ENCODE results near the gene GMPPA. TPM values are rescaled to one million over a fixed set of nuclear protein-coding genes. Genes with fewer than 3 reads are reported as not detected.

GMPPA gene
- total RNA-seq, 1 donor from 2014 or later, result 25.3 TPM

DNA sequence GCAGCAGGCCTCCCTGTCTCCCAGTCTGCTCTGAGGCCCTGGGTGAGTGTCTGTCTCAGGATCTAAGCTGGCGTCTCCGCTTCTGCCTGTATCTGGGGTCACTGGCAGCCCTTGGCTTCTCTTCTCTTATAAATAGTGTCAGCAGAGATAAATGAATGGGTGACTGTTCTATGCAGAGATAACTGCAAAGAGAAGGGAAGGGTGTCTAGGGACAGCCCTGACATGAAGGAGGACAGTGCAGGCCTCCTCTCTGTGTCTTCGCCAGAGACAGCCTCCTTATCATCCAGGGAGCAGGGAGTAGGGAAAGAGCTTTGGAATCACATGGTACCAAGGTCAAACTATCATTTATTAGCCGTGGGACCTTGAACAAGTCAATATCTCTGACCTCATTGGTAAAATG, 28.3 kb upstream of the GMPPA start:
- Histone ChIP-seq H3K4me1 (no peaks in the 10 kb centered on the region), H3K9me3 (no peaks in the 10 kb centered on the region), H3K4me3 (no peak overlapping the region), H3K36me3 (no peaks in the 10 kb centered on the region), H3K27me3 (peaks cover 6% of the 10 kb centered on the region), H3K27ac (no peak overlapping the region)
- ATAC-seq (no peak), DNase-seq (no peak)
- TF ChIP-seq, protein P1, sequence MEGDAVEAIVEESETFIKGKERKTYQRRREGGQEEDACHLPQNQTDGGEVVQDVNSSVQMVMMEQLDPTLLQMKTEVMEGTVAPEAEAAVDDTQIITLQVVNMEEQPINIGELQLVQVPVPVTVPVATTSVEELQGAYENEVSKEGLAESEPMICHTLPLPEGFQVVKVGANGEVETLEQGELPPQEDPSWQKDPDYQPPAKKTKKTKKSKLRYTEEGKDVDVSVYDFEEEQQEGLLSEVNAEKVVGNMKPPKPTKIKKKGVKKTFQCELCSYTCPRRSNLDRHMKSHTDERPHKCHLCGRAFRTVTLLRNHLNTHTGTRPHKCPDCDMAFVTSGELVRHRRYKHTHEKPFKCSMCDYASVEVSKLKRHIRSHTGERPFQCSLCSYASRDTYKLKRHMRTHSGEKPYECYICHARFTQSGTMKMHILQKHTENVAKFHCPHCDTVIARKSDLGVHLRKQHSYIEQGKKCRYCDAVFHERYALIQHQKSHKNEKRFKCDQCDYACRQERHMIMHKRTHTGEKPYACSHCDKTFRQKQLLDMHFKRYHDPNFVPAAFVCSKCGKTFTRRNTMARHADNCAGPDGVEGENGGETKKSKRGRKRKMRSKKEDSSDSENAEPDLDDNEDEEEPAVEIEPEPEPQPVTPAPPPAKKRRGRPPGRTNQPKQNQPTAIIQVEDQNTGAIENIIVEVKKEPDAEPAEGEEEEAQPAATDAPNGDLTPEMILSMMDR (IDR thresholded peaks at IDR 0.05), result no peak
- intact Hi-C loops (cut with DNase I), result no loop called here

DNA sequence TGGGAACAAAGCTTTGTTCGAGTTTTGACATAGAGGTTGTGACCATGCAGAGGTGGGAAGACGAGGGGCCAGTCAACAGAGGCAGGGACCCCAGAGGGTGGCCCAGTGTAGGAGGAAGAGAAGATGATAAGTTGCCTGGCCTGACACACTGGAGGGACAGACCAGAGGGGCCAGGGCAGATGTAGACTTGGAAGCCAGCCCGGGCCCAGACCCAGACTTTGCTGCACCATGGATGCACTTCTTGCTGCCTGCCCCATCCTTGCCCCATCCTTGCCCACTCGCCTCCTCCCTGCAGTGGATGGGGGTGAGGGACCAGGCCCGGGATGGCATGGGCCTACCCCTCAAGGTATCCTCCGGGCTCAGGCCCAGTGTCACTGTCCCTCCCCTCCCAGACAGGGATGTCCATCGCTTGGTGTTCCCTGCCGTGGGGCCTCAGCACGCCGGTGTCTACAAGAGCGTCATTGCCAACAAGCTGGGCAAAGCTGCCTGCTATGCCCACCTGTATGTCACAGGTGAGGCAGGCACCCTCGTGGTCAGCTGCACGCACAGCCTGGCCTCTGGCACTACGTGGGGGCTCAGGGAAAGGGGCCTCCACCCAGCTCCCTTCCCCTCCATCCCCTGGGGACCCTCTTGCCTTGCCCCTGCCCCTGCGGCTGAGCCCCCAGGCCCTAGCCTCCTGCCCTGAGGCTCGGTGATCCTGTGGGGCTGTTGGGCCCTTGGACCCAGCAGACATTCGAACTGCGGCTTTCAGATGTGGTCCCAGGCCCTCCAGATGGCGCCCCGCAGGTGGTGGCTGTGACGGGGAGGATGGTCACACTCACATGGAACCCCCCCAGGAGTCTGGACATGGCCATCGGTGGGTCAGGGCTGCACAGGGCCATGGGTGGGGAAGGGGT, 27.0 kb upstream of the GMPPA start:
- Histone ChIP-seq H3K9me3 (no peaks in the 10 kb centered on the region), H3K36me3 (no peaks in the 10 kb centered on the region), H3K4me1 (no peaks in the 10 kb centered on the region), H3K27me3 (peaks cover 6% of the 10 kb centered on the region), H3K27ac (no peak overlapping the region), H3K4me3 (no peak overlapping the region)
- DNase-seq (no peak), ATAC-seq (no peak)
- intact Hi-C loops (cut with DNase I), result no loop called here
- TF ChIP-seq, protein P1 (IDR thresholded peaks at IDR 0.05), result no peak

DNA sequence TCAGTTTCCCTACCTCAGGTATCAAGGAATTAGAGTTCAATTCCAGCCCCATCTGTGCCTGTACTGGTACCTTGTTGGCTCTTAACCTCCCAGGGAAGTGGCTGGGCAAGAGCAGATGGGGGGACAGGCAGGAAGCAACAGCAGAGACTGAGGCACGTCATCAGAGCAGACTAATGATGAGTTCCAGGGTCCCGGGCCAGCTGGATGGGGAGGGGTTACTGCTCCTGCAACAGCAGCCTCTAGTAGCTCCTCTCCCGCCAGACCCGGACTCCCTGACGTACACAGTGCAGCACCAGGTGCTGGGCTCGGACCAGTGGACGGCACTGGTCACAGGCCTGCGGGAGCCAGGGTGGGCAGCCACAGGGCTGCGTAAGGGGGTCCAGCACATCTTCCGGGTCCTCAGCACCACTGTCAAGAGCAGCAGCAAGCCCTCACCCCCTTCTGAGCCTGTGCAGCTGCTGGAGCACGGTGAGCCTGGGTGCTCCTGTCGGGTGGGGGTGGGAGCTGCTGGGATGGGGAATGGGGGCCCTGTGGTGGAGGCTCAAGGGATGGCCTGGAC, 26.0 kb upstream of the GMPPA start:
- TF ChIP-seq, protein P1 (IDR thresholded peaks at IDR 0.05), result no peak
- no peak for ATAC-seq
- no peaks in the 10 kb centered on the region for H3K36me3 ChIP-seq
- H3K27me3 ChIP-seq, result peaks cover 6% of the 10 kb centered on the region
- H3K27ac ChIP-seq, result no peak overlapping the region
- H3K9me3 ChIP-seq, result no peaks in the 10 kb centered on the region
- H3K4me3 ChIP-seq, result no peak overlapping the region
- intact Hi-C loops (cut with DNase I), result no loop called here
- DNase-seq, result no peak
- no peaks in the 10 kb centered on the region for H3K4me1 ChIP-seq

DNA sequence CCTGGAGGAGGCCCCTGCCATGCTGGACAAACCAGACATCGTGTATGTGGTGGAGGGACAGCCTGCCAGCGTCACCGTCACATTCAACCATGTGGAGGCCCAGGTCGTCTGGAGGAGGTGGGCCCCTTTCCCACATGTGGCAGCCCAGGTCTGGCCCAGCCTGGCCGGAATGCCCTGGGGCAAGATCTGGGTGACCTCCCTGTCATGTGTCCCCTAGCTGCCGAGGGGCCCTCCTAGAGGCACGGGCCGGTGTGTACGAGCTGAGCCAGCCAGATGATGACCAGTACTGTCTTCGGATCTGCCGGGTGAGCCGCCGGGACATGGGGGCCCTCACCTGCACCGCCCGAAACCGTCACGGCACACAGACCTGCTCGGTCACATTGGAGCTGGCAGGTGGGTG, 25.2 kb upstream of the GMPPA start:
- ATAC-seq (no peak), DNase-seq (no peak)
- Histone ChIP-seq H3K36me3 (no peaks in the 10 kb centered on the region), H3K4me3 (no peak overlapping the region), H3K9me3 (no peaks in the 10 kb centered on the region), H3K27me3 (peaks cover 6% of the 10 kb centered on the region), H3K27ac (no peak overlapping the region), H3K4me1 (no peaks in the 10 kb centered on the region)
- intact Hi-C loops (cut with DNase I), result no loop called here
- TF ChIP-seq, protein P1 (IDR thresholded peaks at IDR 0.05), result no peak

DNA sequence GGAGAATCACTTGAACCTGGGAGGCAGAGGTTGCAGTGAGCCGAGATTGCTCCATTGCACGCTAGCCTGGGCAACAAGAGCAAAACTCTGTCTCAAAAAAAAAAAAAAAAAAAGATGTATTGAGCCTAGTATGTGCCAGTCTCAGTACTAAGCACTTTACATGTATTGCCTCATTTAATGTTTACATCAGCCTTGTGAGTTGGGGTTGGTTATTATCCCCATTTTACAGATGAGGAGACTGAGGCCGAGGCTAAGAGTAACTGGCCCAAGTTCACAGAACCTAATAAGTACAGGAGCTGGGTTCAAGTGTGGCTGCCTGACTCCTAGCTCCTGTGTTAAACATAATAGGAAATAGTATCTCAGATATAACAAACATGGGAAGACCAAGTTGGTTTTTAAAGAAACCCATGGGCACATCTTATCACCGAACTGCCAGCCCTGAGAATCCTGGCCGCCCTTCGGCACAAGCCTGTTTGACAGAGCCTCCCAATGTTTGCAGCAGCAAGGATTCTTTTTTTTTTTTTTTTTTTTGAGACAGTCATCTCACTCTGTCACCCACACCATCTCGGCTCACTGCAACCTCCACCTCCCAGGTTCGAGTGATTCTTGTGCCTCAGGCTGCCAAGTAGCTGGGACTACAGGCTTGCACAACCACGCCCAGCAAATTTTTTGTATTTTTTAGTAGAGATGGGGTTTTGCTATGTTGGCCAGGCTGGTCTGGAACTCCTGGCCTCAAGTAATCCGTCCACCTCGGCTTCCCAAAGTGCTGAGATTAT, 24.2 kb upstream of the GMPPA start:
- TF ChIP-seq, protein P1 (IDR thresholded peaks at IDR 0.05), result no peak
- Histone ChIP-seq H3K27me3 (peaks cover 6% of the 10 kb centered on the region), H3K27ac (no peak overlapping the region), H3K4me1 (no peaks in the 10 kb centered on the region), H3K9me3 (no peaks in the 10 kb centered on the region), H3K4me3 (no peak overlapping the region), H3K36me3 (no peaks in the 10 kb centered on the region)
- ATAC-seq (no peak), DNase-seq (no peak)
- intact Hi-C loops (cut with DNase I), result no loop called here

Data from upper lobe of right lung (tissue), 1 donor.